ENCODE measurements around the gene DYNAP. TPM values are rescaled to one million over a fixed set of nuclear protein-coding genes. Genes with fewer than 3 reads are reported as not detected.

The DYNAP gene
- total RNA-seq (2013) = not detected
- polyA plus RNA-seq (not detected), polyA minus RNA-seq (not detected in 2 replicates), total RNA-seq (0 to 0.90 (median 0) reads per million in 11 experiments)

- H4K20me1 ChIP-seq (ENCODE audit: insufficient read depth, low read length) = no peaks in the 10 kb centered on the region
- intact Hi-C loops (cut with micrococcal nuclease) = no loop called here
- no peaks in the 10 kb centered on the region for H3K79me2 ChIP-seq (ENCODE audit: insufficient read depth, low read length)
- no peak for DNase-seq
- Mint-ChIP-seq H3K27me3 (ENCODE audit: low read depth in 3 of 3) (peaks cover 0 to 3% (median 1%) of the 10 kb centered on the region in 3 donors), H3K4me1 (no peaks in the 10 kb centered on the region), H3K36me3 (no peaks in the 10 kb centered on the region), H3K9me3 (no peaks in the 10 kb centered on the region), H3K4me3 (no peak within 1 kb of the TSS), H3K27ac (no peak within 1 kb of the TSS)
- 40% methylated on average over 1 of the region's 5 CpGs for WGBS (ENCODE audit: insufficient coverage)
- TF ChIP-seq CTCF (IDR thresholded peaks at IDR 0.05) = no peak
- H3K4me1 ChIP-seq (ENCODE audit: control insufficient read depth in 1 of 2, insufficient read depth in 2 of 2, low read length in 2 of 2) = no peaks in the 10 kb centered on the region
- H3K4me3 ChIP-seq (replicated peaks in 1 of 3; ENCODE audit: low read depth in 2 of 3, low read length in 3 of 3) = no peak within 1 kb of the TSS
- H3K9ac ChIP-seq (ENCODE audit: insufficient read depth, low read length, poor library complexity, severe bottlenecking) = no peak within 1 kb of the TSS
- H3K4me2 ChIP-seq (replicated peaks; ENCODE audit: extremely low read depth, low read length, poor library complexity, severe bottlenecking) = no peak within 1 kb of the TSS
- no peak within 1 kb of the TSS for H2AFZ ChIP-seq (ENCODE audit: insufficient read depth, low read depth, low read length, poor library complexity, severe bottlenecking)
- no peaks in the 10 kb centered on the region for H3K9me3 ChIP-seq (replicated peaks in 1 of 2; ENCODE audit: control insufficient read depth in 1 of 2, insufficient read depth in 1 of 2, low read length in 2 of 2)
- H3K27me3 ChIP-seq (ENCODE audit: control insufficient read depth in 2 of 2, insufficient read depth in 2 of 2, low read length in 2 of 2) = no peaks in the 10 kb centered on the region
- H3K27ac ChIP-seq (ENCODE audit: low read depth in 1 of 2, low read length in 2 of 2) = no peak within 1 kb of the TSS
- H3K36me3 ChIP-seq (replicated peaks in 1 of 2; ENCODE audit: control insufficient read depth in 1 of 2, insufficient read depth in 2 of 2, low read length in 2 of 2) = no peaks in the 10 kb centered on the region
Observed at GRCh38 chr18:54590945-54591344, at the start of gene DYNAP. TSS of gene DYNAP (plus strand) at chr18:54591245. CDS start at chr18:54591283, 38 bp downstream.

- Mint-ChIP-seq H3K9me3 (peaks cover 0 to 10% (median 2%) of the 10 kb centered on the region in 7 donors), H3K4me1 (no peaks in the 10 kb centered on the region), H3K36me3 (no peaks in the 10 kb centered on the region), H3K4me3 (no peak overlapping the region), H3K27ac (no peak overlapping the region), H3K27me3 (ENCODE audit: low read depth in 3 of 3) (peaks cover 0 to 3% (median 2%) of the 10 kb centered on the region in 3 donors)
- WGBS (ENCODE audit: insufficient coverage) = no CpG with 5 or more reads among the region's 1 CpG
- H3K27me3 ChIP-seq (ENCODE audit: control insufficient read depth in 2 of 2, insufficient read depth in 2 of 2, low read length in 2 of 2) = no peaks in the 10 kb centered on the region
- no peak overlapping the region for H3K4me2 ChIP-seq (replicated peaks; ENCODE audit: extremely low read depth, low read length, poor library complexity, severe bottlenecking)
- H3K9ac ChIP-seq (ENCODE audit: insufficient read depth, low read length, poor library complexity, severe bottlenecking) = no peak overlapping the region
- no peaks in the 10 kb centered on the region for H4K20me1 ChIP-seq (ENCODE audit: insufficient read depth, low read length)
- intact Hi-C loops (cut with micrococcal nuclease) = loop anchor here in 1 of 2 donors (10.0 kb wide), 1 partner anchor 433 kb away; no protein-coding TSS in a partner anchor
- H3K36me3 ChIP-seq (replicated peaks in 1 of 2; ENCODE audit: control insufficient read depth in 1 of 2, insufficient read depth in 2 of 2, low read length in 2 of 2) = no peaks in the 10 kb centered on the region
- H2AFZ ChIP-seq (ENCODE audit: insufficient read depth, low read depth, low read length, poor library complexity, severe bottlenecking) = no peak overlapping the region
- peaks cover 3 to 8% of the 10 kb centered on the region in 2 donors for H3K9me3 ChIP-seq (replicated peaks in 1 of 2; ENCODE audit: control insufficient read depth in 1 of 2, insufficient read depth in 1 of 2, low read length in 2 of 2)
- DNase-seq = no peak
- no peak overlapping the region for H3K27ac ChIP-seq (ENCODE audit: low read depth in 1 of 2, low read length in 2 of 2)
- no peaks in the 10 kb centered on the region for H3K4me1 ChIP-seq (ENCODE audit: control insufficient read depth in 1 of 2, insufficient read depth in 2 of 2, low read length in 2 of 2)
- H3K4me3 ChIP-seq (replicated peaks in 1 of 3; ENCODE audit: low read depth in 2 of 3, low read length in 3 of 3) = no peak overlapping the region
- TF ChIP-seq CTCF (IDR thresholded peaks at IDR 0.05) = no peak
- H3K79me2 ChIP-seq (ENCODE audit: insufficient read depth, low read length) = no peaks in the 10 kb centered on the region
Observed at GRCh38 chr18:54551590-54551989, 39.5 kb upstream of the DYNAP start.
